HG03575 (cell line): ENCODE results near the gene NSUN5.
"Not testable (repeated sequence)": the region's sequence is repeated elsewhere in the genome, so short reads cannot be mapped to it uniquely, and the experiment has no call there.

Experiments
- ATAC-seq: cut with Tn5 transposase; IDR thresholded peaks from one replicate; pipeline ENCODE4 v1.9.1; 2021; ENCODE audit not compliant: unreplicated experiment, insufficient number of reproducible peaks, low FRiP score; ENCODE audit errors: extremely low read depth

The NSUN5 gene

DNA sequence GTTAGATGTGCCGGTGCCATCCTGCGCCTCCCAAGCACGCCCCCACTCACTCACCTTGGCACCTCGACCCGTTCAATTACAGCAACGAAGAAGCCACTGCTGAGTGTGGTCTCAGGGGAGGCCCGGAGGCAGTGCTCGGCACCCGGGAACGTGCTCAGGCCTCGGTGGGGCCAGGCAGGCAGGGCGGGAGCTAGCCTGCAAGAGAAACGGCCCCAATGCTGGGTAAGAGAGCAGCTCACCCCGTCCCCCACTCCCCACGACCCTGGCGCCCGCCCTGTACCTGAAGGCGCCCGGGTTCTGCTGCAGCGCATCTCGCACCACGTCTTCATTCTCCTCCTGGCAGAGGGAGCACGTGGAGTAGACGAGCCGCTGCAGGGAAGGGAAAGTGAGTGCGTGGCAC lies 5.1 kb downstream of the NSUN5 start:
- no peak for ATAC-seq

DNA sequence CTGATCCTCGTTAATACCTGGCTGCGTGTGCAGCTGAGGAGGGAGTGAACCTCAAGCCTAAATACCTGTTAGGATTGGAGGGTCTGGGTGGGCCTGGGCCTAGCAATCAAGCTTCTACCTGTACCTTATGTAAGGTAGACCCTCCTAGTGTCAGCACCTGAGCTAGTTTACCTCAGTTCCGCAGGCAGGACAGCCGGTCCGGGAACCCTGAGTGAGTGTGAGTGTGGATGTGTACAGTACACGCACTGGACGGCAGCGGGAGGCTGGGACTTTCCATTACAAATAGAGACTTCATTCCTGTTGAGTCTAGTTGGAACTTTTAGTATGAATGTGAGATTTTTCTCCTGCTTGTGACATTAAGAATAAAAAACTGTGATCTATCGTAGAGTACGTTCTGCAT lies 5.8 kb downstream of the NSUN5 start:
- ATAC-seq = not testable (repeated sequence)

DNA sequence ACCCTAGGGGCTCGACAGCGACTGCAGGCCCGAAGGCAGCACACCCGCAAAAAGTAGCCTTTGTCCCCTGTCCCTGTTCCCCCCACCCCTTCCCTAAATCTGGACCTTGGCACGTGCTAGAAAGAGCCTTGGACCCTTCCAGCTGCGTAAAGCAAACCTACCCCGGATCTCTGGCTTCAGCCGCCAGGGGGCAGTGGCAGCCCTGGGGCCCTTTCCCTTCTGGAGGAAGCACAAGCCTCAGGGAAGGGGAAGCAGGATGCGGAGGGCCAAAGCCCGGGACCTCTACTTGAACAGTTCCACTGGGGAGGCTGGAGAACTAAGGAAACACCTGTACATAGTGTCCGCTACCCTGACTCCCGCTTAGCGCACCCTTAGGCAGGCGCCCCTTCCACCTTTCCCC lies 7.5 kb downstream of the NSUN5 start:
- ATAC-seq = not testable (repeated sequence)

DNA sequence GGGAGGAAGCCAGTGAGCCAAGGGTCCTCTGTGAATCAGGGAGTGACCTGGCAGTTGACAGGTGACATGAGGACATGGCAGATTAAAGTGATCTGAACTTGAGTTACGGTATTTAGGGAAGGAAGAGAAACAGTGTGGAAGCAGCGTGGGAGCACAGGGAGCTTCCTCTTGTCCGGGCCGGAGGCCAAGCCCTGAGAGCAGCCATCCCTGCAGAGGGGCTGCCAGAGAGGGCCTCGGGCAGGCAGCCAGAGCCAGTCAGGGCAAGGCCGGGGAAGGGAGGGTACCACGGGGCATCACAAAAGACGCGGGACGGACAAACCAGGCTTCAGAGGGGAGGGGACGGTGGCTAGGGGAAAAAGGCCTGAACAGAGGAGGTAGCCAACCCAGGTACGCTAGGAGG lies 8.8 kb downstream of the NSUN5 start:
- not testable (repeated sequence) for ATAC-seq

DNA sequence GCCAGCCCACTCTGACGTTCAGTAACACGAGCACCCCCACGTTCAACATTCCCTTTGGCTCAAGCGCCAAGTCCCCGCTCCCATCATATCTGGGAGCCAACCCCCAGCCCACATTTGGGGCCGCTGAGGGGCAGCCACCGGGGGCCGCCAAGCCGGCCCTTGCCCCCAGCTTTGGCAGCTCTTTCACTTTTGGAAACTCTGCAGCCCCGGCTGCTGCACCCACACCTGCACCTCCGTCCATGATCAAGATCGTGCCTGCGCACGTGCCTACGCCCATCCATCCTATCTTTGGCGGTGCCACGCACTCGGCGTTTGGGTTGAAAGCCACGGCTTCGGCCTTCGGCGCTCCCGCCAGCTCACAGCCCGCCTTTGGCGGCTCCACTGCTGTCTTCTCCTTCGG lies 10.9 kb downstream of the NSUN5 start:
- not testable (repeated sequence) for ATAC-seq

DNA sequence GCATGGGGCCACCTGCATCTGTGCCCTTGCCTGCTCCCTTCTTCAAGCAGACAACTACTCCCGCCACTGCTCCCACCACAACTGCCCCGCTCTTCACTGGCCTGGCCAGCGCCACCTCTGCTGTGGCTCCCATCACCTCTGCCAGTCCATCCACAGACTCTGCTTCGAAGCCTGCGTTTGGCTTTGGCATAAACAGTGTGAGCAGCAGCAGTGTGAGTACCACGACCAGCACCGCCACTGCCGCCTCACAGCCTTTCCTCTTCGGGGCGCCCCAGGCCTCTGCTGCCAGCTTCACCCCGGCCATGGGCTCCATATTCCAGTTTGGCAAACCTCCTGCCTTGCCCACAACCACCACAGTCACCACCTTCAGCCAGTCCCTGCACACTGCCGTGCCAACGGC lies 11.4 kb downstream of the NSUN5 start:
- not testable (repeated sequence) for ATAC-seq

DNA sequence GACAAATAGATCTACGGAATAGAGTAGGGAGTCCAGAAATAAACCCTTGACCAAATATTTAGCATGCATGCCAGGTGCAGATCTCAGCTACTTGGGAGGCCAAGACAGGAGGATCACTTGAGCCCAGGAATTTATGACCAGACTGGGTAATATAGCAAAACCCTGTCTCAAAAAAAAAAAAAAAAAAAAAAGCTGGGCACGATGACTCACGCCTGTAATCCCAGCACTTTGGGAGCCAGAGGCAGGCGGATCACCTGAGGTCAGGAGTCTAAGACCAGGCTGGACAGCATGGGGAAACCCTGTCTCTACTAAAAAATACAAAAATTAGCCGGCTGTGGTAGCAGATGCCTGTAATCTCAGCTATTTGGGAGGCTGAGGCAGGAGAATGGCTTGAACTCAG lies 31.4 kb downstream of the NSUN5 start:
- not testable (repeated sequence) for ATAC-seq

DNA sequence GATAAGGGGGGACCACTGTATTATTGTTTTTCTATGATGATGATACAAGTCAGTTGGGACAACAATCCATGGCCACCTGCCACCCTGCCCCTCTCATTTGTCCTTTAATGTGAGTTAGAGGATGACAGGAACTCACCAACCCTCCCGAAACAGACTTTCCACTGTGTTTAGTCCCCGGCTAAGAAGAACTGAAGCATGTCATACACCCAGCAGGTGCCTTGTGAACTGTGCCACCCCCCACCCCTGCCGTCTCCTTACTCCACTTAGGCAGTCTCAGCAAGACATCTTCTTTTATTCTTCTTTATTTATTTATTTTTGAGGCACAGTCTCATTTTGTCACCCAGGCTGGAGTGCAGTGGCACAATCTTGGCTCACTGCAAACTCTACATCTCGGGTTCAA lies 40.8 kb downstream of the NSUN5 start:
- not testable (repeated sequence) for ATAC-seq

DNA sequence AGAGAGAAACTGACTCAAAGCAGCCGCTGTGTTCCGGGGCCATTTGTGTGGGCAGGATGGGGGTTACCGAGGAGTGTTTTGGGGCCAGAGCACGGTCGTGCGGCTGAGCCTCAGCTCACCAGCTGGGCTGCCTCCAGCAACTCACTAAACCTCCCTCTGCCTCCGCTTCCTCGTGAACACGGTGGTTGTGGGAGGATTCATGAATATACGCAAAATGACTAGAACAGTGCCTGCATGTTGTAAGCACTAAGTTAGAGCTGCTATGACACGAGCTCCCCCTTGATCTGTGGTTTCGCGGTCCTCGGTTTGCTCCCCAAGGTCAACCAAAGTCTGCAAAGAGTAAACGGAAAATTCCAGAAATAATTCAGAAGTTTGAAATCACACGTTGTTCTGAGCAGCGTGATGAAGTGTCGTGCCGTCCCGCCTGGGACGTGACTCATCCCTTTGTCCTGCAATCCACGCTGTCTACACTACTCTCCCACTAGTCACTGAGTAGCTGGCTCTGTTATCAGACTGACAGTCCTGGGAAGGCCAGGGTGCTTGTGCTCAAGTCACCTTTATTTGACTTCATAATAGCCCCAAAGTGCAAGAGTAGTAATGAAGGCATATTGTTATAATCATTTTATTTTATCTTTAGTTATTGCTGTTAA lies 41.8 kb downstream of the NSUN5 start:
- ATAC-seq = peak; percentile 37

DNA sequence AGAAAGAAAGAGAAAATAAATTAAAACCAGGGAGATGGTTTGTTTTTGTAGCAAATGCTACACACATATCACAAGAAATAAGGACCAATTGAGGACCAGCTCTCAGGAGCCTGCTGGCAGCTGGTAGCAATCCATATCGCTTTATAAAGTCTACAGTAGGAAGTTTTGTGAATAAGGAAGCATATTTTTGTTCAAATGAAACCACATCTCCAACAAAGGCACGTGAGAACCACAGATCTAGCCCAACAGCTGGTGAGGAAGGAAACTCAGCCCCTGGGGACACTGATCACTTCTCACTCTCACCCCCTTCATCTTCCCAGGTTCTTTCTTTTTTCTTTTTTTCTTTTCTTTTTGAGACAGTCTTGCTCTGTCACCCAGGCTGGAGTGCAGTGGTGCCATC lies 46.2 kb downstream of the NSUN5 start:
- ATAC-seq = not testable (repeated sequence)
